ENCODE results near the gene FAM241A. TPM values are rescaled to one million over a fixed set of nuclear protein-coding genes. Genes with fewer than 3 reads are reported as not detected.

Gene FAM241A
- 1 to 10 TPM; 4.7 to 6.2 TPM for total RNA-seq
- polyA plus RNA-seq (ENCODE audit: insufficient read depth, low read depth, low replicate concordance), result 5.7 TPM
- long read RNA-seq, donor 1, full-length matches to known transcripts, result 4 of 4 reads
- long read RNA-seq, donor 1, partial matches to known transcripts, result 0 of 4 reads
- long read RNA-seq, donor 1, other reads (novel, unspliced or antisense), result 0 of 4 reads
- long read RNA-seq, donor 2, full-length matches to known transcripts, result 4 of 4 reads
- long read RNA-seq, donor 2, partial matches to known transcripts, result 0 of 4 reads
- long read RNA-seq, donor 2, other reads (novel, unspliced or antisense), result 0 of 4 reads

- Histone ChIP-seq H3K27ac (peak within 1 kb of the TSS; percentile 88 to 96), H3K9me3 (no peaks in the 10 kb centered on the region), H3K4me1 (peaks cover 17% of the 10 kb centered on the region), H3K4me3 (peak within 1 kb of the TSS; percentile 89 to 98), H3K27me3 (no peaks in the 10 kb centered on the region), H3K36me3 (ENCODE audit: low read depth, missing control alignments) (no peaks in the 10 kb centered on the region)
- intact Hi-C loops (cut with DNase I; ENCODE audit: low total_unique reads), result no loop called here
- WGBS, 2 donors, result 0 to 1% methylated on average over 2 to 44 of the region's 70 CpGs
- peak; percentile 93 for DNase-seq
- no peak for TF ChIP-seq CTCF (IDR thresholded peaks at IDR 0.05)
- peak; percentile 52 for TF ChIP-seq POLR2A (IDR thresholded peaks at IDR 0.05)
Observed at GRCh38 chr4:112145326-112145789, at the start of gene FAM241A. TSS of gene FAM241A (plus strand) at chr4:112145454. CDS start at chr4:112145581, 127 bp downstream.

GRCh38 chr4:112098841-112099530 is 46.3 kb upstream of the FAM241A start:
- DNase-seq, result no peak
- Histone ChIP-seq H3K27me3 (no peaks in the 10 kb centered on the region), H3K36me3 (ENCODE audit: low read depth, missing control alignments) (no peaks in the 10 kb centered on the region), H3K4me1 (no peaks in the 10 kb centered on the region), H3K4me3 (no peak overlapping the region), H3K27ac (no peak overlapping the region), H3K9me3 (no peaks in the 10 kb centered on the region)
- TF ChIP-seq CTCF (IDR thresholded peaks at IDR 0.05) (no peak), POLR2A (IDR thresholded peaks at IDR 0.05) (no peak)
- intact Hi-C loops (cut with DNase I; ENCODE audit: low total_unique reads), result no loop called here
- WGBS, 2 donors, result 84 to 85% methylated on average over 4 of the region's 4 CpGs

GRCh38 chr4:112099701-112100297 is 45.5 kb upstream of the FAM241A start:
- Histone ChIP-seq H3K9me3 (no peaks in the 10 kb centered on the region), H3K36me3 (ENCODE audit: low read depth, missing control alignments) (no peaks in the 10 kb centered on the region), H3K4me1 (no peaks in the 10 kb centered on the region), H3K4me3 (no peak overlapping the region), H3K27ac (no peak overlapping the region), H3K27me3 (no peaks in the 10 kb centered on the region)
- WGBS, 2 donors, result 24 to 29% methylated on average over 5 of the region's 5 CpGs
- TF ChIP-seq POLR2A (IDR thresholded peaks at IDR 0.05), result no peak
- peak; percentile 23 to 59 (median 30) for TF ChIP-seq CTCF (IDR thresholded peaks at IDR 0.05)
- intact Hi-C loops (cut with DNase I; ENCODE audit: low total_unique reads), result loop anchor here (5.0 kb wide), 1 partner anchor 133 kb away; the partner anchor contains the start of gene AP1AR
- DNase-seq, result no peak

GRCh38 chr4:112102875-112103370 is 42.3 kb upstream of the FAM241A start:
- H3K4me3 ChIP-seq, result no peak overlapping the region
- H3K27ac ChIP-seq, result no peak overlapping the region
- no peaks in the 10 kb centered on the region for H3K36me3 ChIP-seq (ENCODE audit: low read depth, missing control alignments)
- no peak for DNase-seq
- 70 to 73% methylated on average over 6 of the region's 6 CpGs for WGBS, 2 donors
- intact Hi-C loops (cut with DNase I; ENCODE audit: low total_unique reads), result loop anchor here (5.0 kb wide), 1 partner anchor 129 kb away; the partner anchor contains the start of gene AP1AR
- H3K9me3 ChIP-seq, result no peaks in the 10 kb centered on the region
- H3K4me1 ChIP-seq, result no peaks in the 10 kb centered on the region
- TF ChIP-seq CTCF (IDR thresholded peaks at IDR 0.05) (no peak), POLR2A (IDR thresholded peaks at IDR 0.05) (no peak)
- H3K27me3 ChIP-seq, result no peaks in the 10 kb centered on the region

Measured in testis (tissue), 5 donors.